ENCODE results near the gene HAPLN2. TPM values are rescaled to one million over a fixed set of nuclear protein-coding genes. Genes with fewer than 3 reads are reported as not detected.

Gene HAPLN2
- polyA plus RNA-seq, 1 donor (not counting 4 experiments of a cell fraction or from before 2014, with no cell fraction given), result not detected

DNA sequence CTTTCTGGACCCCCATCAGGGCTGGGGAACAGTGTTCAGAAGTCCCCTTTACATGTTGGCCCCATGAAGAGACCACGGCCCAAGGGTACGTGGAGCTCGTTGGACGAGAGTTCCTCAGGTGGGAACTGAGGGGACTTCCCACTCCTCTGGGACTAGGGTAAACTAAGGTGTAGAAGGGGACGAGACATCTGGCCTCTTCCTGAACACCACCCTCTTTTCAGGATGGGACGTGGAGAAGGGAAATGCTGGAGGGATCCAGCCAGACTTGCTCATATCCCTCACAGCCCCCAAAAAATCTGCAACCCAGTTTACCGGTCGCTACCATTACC, 25.6 kb upstream of the HAPLN2 start:
- FAIRE-seq, result no peak
- Histone ChIP-seq H3K27ac (ENCODE audit: control insufficient read depth, insufficient read depth, low read length) (no peak overlapping the region), H3K9me1 (ENCODE audit: control insufficient read depth, extremely low read depth, insufficient read depth, low read length) (no peaks in the 10 kb centered on the region), H3K4me2 (ENCODE audit: control insufficient read depth, extremely low read depth, insufficient read depth, low read depth, low read length) (no peak overlapping the region), H2AFZ (ENCODE audit: control insufficient read depth, low read length) (no peak overlapping the region), H3K9me3 (ENCODE audit: control insufficient read depth, low read depth, low read length) (no peaks in the 10 kb centered on the region), H3K4me3 (ENCODE audit: control insufficient read depth in 2 of 3, extremely low read depth in 1 of 3, insufficient read depth in 2 of 3, low read depth in 1 of 3, low read length in 3 of 3) (no peak overlapping the region), H3K9ac (ENCODE audit: control insufficient read depth, extremely low read depth, insufficient read depth, low read length) (no peak overlapping the region), H3K79me2 (ENCODE audit: control insufficient read depth, insufficient read depth, low read length) (peaks cover 15% of the 10 kb centered on the region), H3K27me3 (ENCODE audit: control insufficient read depth, extremely low read depth, insufficient read depth, low read length) (no peaks in the 10 kb centered on the region), H3K4me1 (ENCODE audit: control insufficient read depth, extremely low read depth, insufficient read depth, low read length) (peaks cover 11% of the 10 kb centered on the region), H3K36me3 (ENCODE audit: control insufficient read depth in 2 of 2, extremely low read depth in 1 of 2, insufficient read depth in 2 of 2, low read length in 2 of 2) (peaks cover 39 to 45% of the 10 kb centered on the region in 2 experiments), H4K20me1 (ENCODE audit: control insufficient read depth, extremely low read depth, insufficient read depth, low read length) (no peaks in the 10 kb centered on the region)
- DNase-seq (ENCODE audit: low read depth, low spot score), result no peak
- dilution Hi-C loops (cut with MboI; ENCODE audit: extremely low pct_ligation_motif_present, low sequenced_read_pairs), result no loop called here
- TF ChIP-seq EZH2 (IDR thresholded peaks at IDR 0.05; ENCODE audit: low read length) (no peak), CTCF (optimal IDR thresholded peaks at IDR 0.05 in 1 of 3, IDR thresholded peaks at IDR 0.05 in 1 of 3, conservative IDR thresholded peaks at IDR 0.05 in 1 of 3; ENCODE audit: extremely low read depth in 1 of 3, insufficient read depth in 2 of 3, low read length in 3 of 3) (no peak)

GRCh38 chr1:156594190-156594589, 25.0 kb upstream of the HAPLN2 start:
- no peak overlapping the region for H2AFZ ChIP-seq (ENCODE audit: control insufficient read depth, low read length)
- peaks cover 15% of the 10 kb centered on the region for H3K79me2 ChIP-seq (ENCODE audit: control insufficient read depth, insufficient read depth, low read length)
- no peaks in the 10 kb centered on the region for H3K9me1 ChIP-seq (ENCODE audit: control insufficient read depth, extremely low read depth, insufficient read depth, low read length)
- no peak overlapping the region for H3K9ac ChIP-seq (ENCODE audit: control insufficient read depth, extremely low read depth, insufficient read depth, low read length)
- H3K9me3 ChIP-seq (ENCODE audit: control insufficient read depth, low read depth, low read length), result no peaks in the 10 kb centered on the region
- H3K27ac ChIP-seq (ENCODE audit: control insufficient read depth, insufficient read depth, low read length), result no peak overlapping the region
- H3K4me1 ChIP-seq (ENCODE audit: control insufficient read depth, extremely low read depth, insufficient read depth, low read length), result peaks cover 11% of the 10 kb centered on the region
- H3K36me3 ChIP-seq (ENCODE audit: control insufficient read depth in 2 of 2, extremely low read depth in 1 of 2, insufficient read depth in 2 of 2, low read length in 2 of 2), result peaks cover 43 to 45% of the 10 kb centered on the region in 2 experiments
- H3K4me2 ChIP-seq (ENCODE audit: control insufficient read depth, extremely low read depth, insufficient read depth, low read depth, low read length), result no peak overlapping the region
- H3K27me3 ChIP-seq (ENCODE audit: control insufficient read depth, extremely low read depth, insufficient read depth, low read length), result no peaks in the 10 kb centered on the region
- DNase-seq (ENCODE audit: low read depth, low spot score) (no peak), FAIRE-seq (no peak)
- dilution Hi-C loops (cut with MboI; ENCODE audit: extremely low pct_ligation_motif_present, low sequenced_read_pairs), result no loop called here
- no peak overlapping the region for H3K4me3 ChIP-seq (ENCODE audit: control insufficient read depth in 2 of 3, extremely low read depth in 1 of 3, insufficient read depth in 2 of 3, low read depth in 1 of 3, low read length in 3 of 3)
- H4K20me1 ChIP-seq (ENCODE audit: control insufficient read depth, extremely low read depth, insufficient read depth, low read length), result no peaks in the 10 kb centered on the region
- no peak for TF ChIP-seq EZH2 (IDR thresholded peaks at IDR 0.05; ENCODE audit: low read length)
- no peak for TF ChIP-seq CTCF (optimal IDR thresholded peaks at IDR 0.05 in 1 of 3, IDR thresholded peaks at IDR 0.05 in 1 of 3, conservative IDR thresholded peaks at IDR 0.05 in 1 of 3; ENCODE audit: extremely low read depth in 1 of 3, insufficient read depth in 2 of 3, low read length in 3 of 3)

Data from keratinocyte (primary cell).